PC-9 (cell line): ENCODE results near the gene ASTN2. TPM values are rescaled to one million over a fixed set of nuclear protein-coding genes. Genes with fewer than 3 reads are reported as not detected.
A peak's percentile ranks its signal among the peaks of the same experiment; 100 is the strongest.

Experiments used
- BruUV-seq: library from RNA; stranded (reverse); fragments of 400-500 nt; replicated peaks from 2 replicates; lab custom pipeline; 2021; lab: Mats Ljungman, UMichigan
- CTCF ChIA-PET: fragments of 300-600 bp; sonication (Branson Sonifier 250); formaldehyde crosslinking; loops from one replicate; lab custom pipeline; 2022; ENCODE audit warnings: antibody characterized with exemption; lab: Charles Lee
- POLR2A ChIA-PET: fragments of 300-600 bp; sonication (Branson Sonifier 250); formaldehyde crosslinking; loops from one replicate; lab custom pipeline; 2022; ENCODE audit warnings: antibody characterized with exemption; ENCODE audit not compliant: unreplicated experiment; lab: Charles Lee
- DNase-seq, 2 experiments: peaks; one replicate each; pipeline versions ENCODE4 v3.0.0 to v3.0.0-alpha.2; 2015 to 2022; ENCODE audit warnings: mixed read lengths in 1 of 2
- H2AFZ ChIP-seq: fragments of 200-600 bp; sonication (generic); 2 replicates; pipeline ENCODE4 v1.8.1; 2017; ENCODE audit warnings: antibody characterized with exemption
- H3F3A ChIP-seq: fragments of 200-600 bp; sonication (generic); 2 replicates; pipeline ENCODE4 v1.8.1; 2017; ENCODE audit warnings: antibody characterized with exemption, mild to moderate bottlenecking, low read depth; ENCODE audit not compliant: insufficient read depth
- H3K27ac ChIP-seq: fragments of 200-600 bp; sonication (generic); 2 replicates; pipeline ENCODE4 v1.6.1; 2016; ENCODE audit warnings: mixed run types
- H3K27me3 ChIP-seq: fragments of 200-600 bp; sonication (generic); 2 replicates; pipeline ENCODE4 v1.6.1; 2016; ENCODE audit warnings: low read depth, mixed run types; ENCODE audit not compliant: insufficient read depth
- H3K36me3 ChIP-seq: fragments of 200-600 bp; sonication (generic); 2 replicates; pipeline ENCODE4 v1.6.1; 2016; ENCODE audit warnings: low read depth, mixed run types
- H3K4me1 ChIP-seq: fragments of 200-600 bp; sonication (generic); replicated peaks from 2 replicates; pipeline ENCODE4 v1.6.1; 2016; ENCODE audit warnings: mixed run types; ENCODE audit not compliant: insufficient read depth
- H3K4me2 ChIP-seq: fragments of 200-600 bp; sonication (generic); 2 replicates; pipeline ENCODE4 v1.6.1; 2017; ENCODE audit warnings: mixed run types
- H3K4me3 ChIP-seq: fragments of 200-600 bp; sonication (generic); 2 replicates; pipeline ENCODE4 v1.6.1; 2016; ENCODE audit warnings: mixed run types
- H3K79me2 ChIP-seq: fragments of 200-600 bp; sonication (generic); 2 replicates; pipeline ENCODE4 v1.6.1; 2017; ENCODE audit warnings: low read depth, mixed run types
- H3K9me2 ChIP-seq: fragments of 200-600 bp; sonication (generic); 2 replicates; pipeline ENCODE4 v1.8.1; 2017; ENCODE audit warnings: mild to moderate bottlenecking; ENCODE audit not compliant: insufficient read depth
- H3K9me3 ChIP-seq: fragments of 200-600 bp; sonication (generic); 2 replicates; pipeline ENCODE4 v1.8.1; 2016; ENCODE audit warnings: low read depth; ENCODE audit not compliant: insufficient read depth
- H4K20me1 ChIP-seq: fragments of 200-600 bp; sonication (generic); 2 replicates; pipeline ENCODE4 v1.8.1; 2017; ENCODE audit not compliant: insufficient read depth
- CTCF ChIP-seq: fragments of 200-600 bp; sonication (generic); conservative IDR thresholded peaks from 2 replicates; pipeline ENCODE4 v1.6.1; 2017; ENCODE audit warnings: mixed run types, antibody characterized with exemption, mild to moderate bottlenecking, moderate library complexity
- EZH2 ChIP-seq: fragments of 200-600 bp; sonication (generic); IDR thresholded peaks from 2 replicates; pipeline ENCODE4 v1.8.0; 2017; ENCODE audit warnings: antibody characterized with exemption, low read depth
- intact Hi-C: fragments of 100-400 bp; cut with micrococcal nuclease; formaldehyde crosslinking; loops from one replicate; pipeline ENCODE4 v1.10.0; 2022; ENCODE audit not compliant: unreplicated experiment
- total RNA-seq: library from RNA; stranded (reverse); gene quantifications from 2 replicates; pipeline ENCODE4 v1.2.3, GENCODE V29; 2021

Gene ASTN2
- total RNA-seq, 1 experiment from 2014 or later: 6.2 TPM

GRCh38 chr9:116701940-116702642 is 712.8 kb downstream of the ASTN2 start:
- peaks cover 22% of the 10 kb centered on the region for H3K79me2 ChIP-seq
- no TSS peak for BruUV-seq
- H3K4me1 ChIP-seq: peaks cover 30% of the 10 kb centered on the region
- H3K4me3 ChIP-seq: no peak overlapping the region
- H3K4me2 ChIP-seq: peak overlapping the region; percentile 40
- ChIA-PET POLR2A (interaction anchor here (0.5 to 0.6 kb wide), 2 partner anchors 33 to 618 kb away, joined by 3 to 7 read pairs; no protein-coding TSS in a partner anchor), CTCF (no interaction called here)
- peak overlapping the region; percentile 64 for H3K27ac ChIP-seq
- no peak for TF ChIP-seq EZH2
- no peak for TF ChIP-seq CTCF
- intact Hi-C loops: no loop called here
- no peaks in the 10 kb centered on the region for H3K9me3 ChIP-seq
- peak in 1 of 2 experiments; percentile 56 for DNase-seq
- H3K27me3 ChIP-seq: no peaks in the 10 kb centered on the region
- H3F3A ChIP-seq: peaks cover 24% of the 10 kb centered on the region; the same call in 1 of the 2 replicates
- no peaks in the 10 kb centered on the region for H3K9me2 ChIP-seq
- H2AFZ ChIP-seq: no peak overlapping the region
- peaks cover 4% of the 10 kb centered on the region; the same call in 1 of the 2 replicates for H4K20me1 ChIP-seq
- H3K36me3 ChIP-seq: peaks cover 38% of the 10 kb centered on the region

GRCh38 chr9:116700882-116701865 is 713.7 kb downstream of the ASTN2 start:
- H3K4me1 ChIP-seq: peaks cover 30% of the 10 kb centered on the region
- peak overlapping the region; percentile 40 for H3K4me2 ChIP-seq
- H3K9me3 ChIP-seq: no peaks in the 10 kb centered on the region
- no peak overlapping the region for H3K4me3 ChIP-seq
- no peaks in the 10 kb centered on the region for H3K27me3 ChIP-seq
- CTCF ChIA-PET: no interaction called here
- H3F3A ChIP-seq: peaks cover 24% of the 10 kb centered on the region; the same call in 1 of the 2 replicates
- H2AFZ ChIP-seq: no peak overlapping the region
- POLR2A ChIA-PET: no interaction called here
- H3K9me2 ChIP-seq: no peaks in the 10 kb centered on the region
- DNase-seq: peak in 1 of 2 experiments; percentile 63
- intact Hi-C loops: no loop called here
- H3K27ac ChIP-seq: peak overlapping the region; percentile 64
- peaks cover 28% of the 10 kb centered on the region for H3K79me2 ChIP-seq
- TF ChIP-seq CTCF (no peak), EZH2 (no peak)
- H3K36me3 ChIP-seq: peaks cover 38% of the 10 kb centered on the region
- TSS peak; percentile 3 for BruUV-seq
- peaks cover 4% of the 10 kb centered on the region; the same call in 1 of the 2 replicates for H4K20me1 ChIP-seq

GRCh38 chr9:116700279-116700678 is 714.6 kb downstream of the ASTN2 start:
- no peak for DNase-seq
- ChIA-PET POLR2A (no interaction called here), CTCF (no interaction called here)
- H4K20me1 ChIP-seq: peaks cover 4% of the 10 kb centered on the region; the same call in 1 of the 2 replicates
- H3F3A ChIP-seq: peaks cover 24% of the 10 kb centered on the region; the same call in 1 of the 2 replicates
- H2AFZ ChIP-seq: no peak overlapping the region
- H3K27ac ChIP-seq: peak overlapping the region; percentile 64; the same call in 1 of the 2 replicates
- no peak for TF ChIP-seq CTCF
- no peak for TF ChIP-seq EZH2
- H3K36me3 ChIP-seq: peaks cover 38% of the 10 kb centered on the region
- intact Hi-C loops: no loop called here
- peaks cover 30% of the 10 kb centered on the region for H3K4me1 ChIP-seq
- H3K9me3 ChIP-seq: no peaks in the 10 kb centered on the region
- H3K4me3 ChIP-seq: no peak overlapping the region
- peaks cover 36% of the 10 kb centered on the region for H3K79me2 ChIP-seq
- BruUV-seq: no TSS peak
- H3K27me3 ChIP-seq: no peaks in the 10 kb centered on the region
- peak overlapping the region; percentile 40; the same call in 1 of the 2 replicates for H3K4me2 ChIP-seq
- H3K9me2 ChIP-seq: no peaks in the 10 kb centered on the region
